ENCODE data around the gene KDM2B. TPM values are rescaled to one million over a fixed set of nuclear protein-coding genes. Genes with fewer than 3 reads are reported as not detected.
A peak's percentile ranks its signal among the peaks of the same experiment; 100 is the strongest.
"Not testable (repeated sequence)": the region's sequence is repeated elsewhere in the genome, so short reads cannot be mapped to it uniquely, and the experiment has no call there.

Gene KDM2B
- total and polyA plus RNA-seq, 10 of the 15 experiments (the other 5 are each of a cell fraction or from before 2014, with no cell fraction given): 13.6 to 124 (median 40.4) TPM

DNA sequence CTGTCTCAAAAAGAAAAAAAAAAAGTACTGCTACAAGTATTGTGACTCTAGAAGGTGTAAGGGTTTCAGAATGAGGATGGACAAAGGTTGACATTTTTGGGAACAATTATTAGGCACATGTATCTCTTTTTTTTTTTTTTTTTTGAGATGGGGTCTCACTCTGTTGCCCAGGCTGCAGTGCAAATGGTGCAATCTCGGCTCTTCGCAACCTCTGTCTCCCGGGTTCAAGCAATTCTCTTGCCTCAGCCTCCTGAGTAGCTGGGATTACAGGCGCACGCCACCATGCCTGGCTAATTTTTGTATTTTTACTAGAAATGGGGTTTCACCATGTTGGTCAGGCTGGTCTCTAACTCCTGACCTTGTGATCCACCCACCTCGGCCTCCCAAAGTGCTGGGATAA, 195.9 kb downstream of the KDM2B start:
- SMC1A ChIA-PET (ENCODE audit: uncharacterized antibody, unreplicated experiment): interaction anchor here (0.9 kb wide), 1 partner anchor 288 kb away, joined by 3 read pairs; no protein-coding TSS in a partner anchor
- CTCF ChIA-PET: interaction anchor here (0.6 to 1.1 kb wide), 5 partner anchors 10 to 807 kb away, joined by 3 to 4 read pairs (median 4); no protein-coding TSS in a partner anchor
- H2AFZ ChIP-seq (ENCODE audit: control insufficient read depth, low read depth, low read length); in situ Hi-C loops (cut with MboI); H3K9me3 ChIP-seq (replicated peaks; ENCODE audit: control insufficient read depth, insufficient read depth, low read length); H3K4me2 ChIP-seq (ENCODE audit: control insufficient read depth, insufficient read depth); H3K27ac ChIP-seq (ENCODE audit: control insufficient read depth, insufficient read depth); H3K27me3 ChIP-seq (replicated peaks in 1 of 2; ENCODE audit: control insufficient read depth in 2 of 2, insufficient read depth in 2 of 2, low read length in 1 of 2); DNase-seq (ENCODE audit: low read depth, low spot score); ATAC-seq; H4K20me1 ChIP-seq (ENCODE audit: control insufficient read depth, insufficient read depth); BruUV-seq (replicated peaks); FAIRE-seq; intact Hi-C loops (cut with micrococcal nuclease; ENCODE audit: unreplicated experiment); H3K9ac ChIP-seq (ENCODE audit: control insufficient read depth, insufficient read depth, low read length); H3K4me1 ChIP-seq (ENCODE audit: control insufficient read depth, insufficient read depth, low read length); H3K4me3 ChIP-seq; H3K36me3 ChIP-seq (ENCODE audit: control insufficient read depth in 2 of 2, insufficient read depth in 2 of 2, low read length in 1 of 2); H3K79me2 ChIP-seq (ENCODE audit: control insufficient read depth, insufficient read depth, low read length): not testable (repeated sequence)
- POLR2A ChIA-PET: interaction anchor here (0.7 kb wide), 1 partner anchor 207 kb away, joined by 5 read pairs; no protein-coding TSS in a partner anchor
- WGBS (ENCODE audit: insufficient coverage, insufficient replicate concordance, low lambda C conversion rate, missing lambda C conversion rate): 57% methylated on average over 4 of the region's 6 CpGs
- RAD21 ChIA-PET (ENCODE audit: unreplicated experiment): interaction anchor here (0.7 kb wide), 1 partner anchor 145 kb away, joined by 3 read pairs; no protein-coding TSS in a partner anchor

DNA sequence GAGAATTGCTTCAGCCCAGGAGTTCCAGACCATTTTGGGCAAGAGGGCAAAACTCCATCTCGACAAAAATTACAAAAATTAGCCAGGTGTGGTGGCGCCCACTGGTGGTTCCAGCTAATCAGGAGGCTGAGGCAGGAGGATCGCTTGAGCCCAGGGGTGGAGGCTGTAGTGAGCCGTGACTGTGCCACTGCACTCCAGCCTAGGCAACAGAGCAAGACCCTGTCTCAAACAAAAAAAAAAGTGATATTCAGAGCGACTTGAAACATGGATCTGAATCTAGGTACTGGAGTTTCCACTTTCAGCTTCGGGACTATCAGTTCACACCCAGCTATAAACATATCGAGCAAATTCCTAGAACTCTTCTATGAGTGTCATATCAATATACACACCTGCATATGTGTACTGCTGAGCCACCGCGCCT, 197.2 kb downstream of the KDM2B start:
- no peaks in the 10 kb centered on the region for H3K36me3 ChIP-seq (ENCODE audit: control insufficient read depth in 2 of 2, insufficient read depth in 2 of 2, low read length in 1 of 2)
- BruUV-seq (replicated peaks): no TSS peak
- RAD21 ChIA-PET (ENCODE audit: unreplicated experiment): interaction anchor here (0.6 kb wide), 1 partner anchor 778 kb away, joined by 3 read pairs; no protein-coding TSS in a partner anchor
- no peaks in the 10 kb centered on the region for H4K20me1 ChIP-seq (ENCODE audit: control insufficient read depth, insufficient read depth)
- TF ChIP-seq, protein P1, sequence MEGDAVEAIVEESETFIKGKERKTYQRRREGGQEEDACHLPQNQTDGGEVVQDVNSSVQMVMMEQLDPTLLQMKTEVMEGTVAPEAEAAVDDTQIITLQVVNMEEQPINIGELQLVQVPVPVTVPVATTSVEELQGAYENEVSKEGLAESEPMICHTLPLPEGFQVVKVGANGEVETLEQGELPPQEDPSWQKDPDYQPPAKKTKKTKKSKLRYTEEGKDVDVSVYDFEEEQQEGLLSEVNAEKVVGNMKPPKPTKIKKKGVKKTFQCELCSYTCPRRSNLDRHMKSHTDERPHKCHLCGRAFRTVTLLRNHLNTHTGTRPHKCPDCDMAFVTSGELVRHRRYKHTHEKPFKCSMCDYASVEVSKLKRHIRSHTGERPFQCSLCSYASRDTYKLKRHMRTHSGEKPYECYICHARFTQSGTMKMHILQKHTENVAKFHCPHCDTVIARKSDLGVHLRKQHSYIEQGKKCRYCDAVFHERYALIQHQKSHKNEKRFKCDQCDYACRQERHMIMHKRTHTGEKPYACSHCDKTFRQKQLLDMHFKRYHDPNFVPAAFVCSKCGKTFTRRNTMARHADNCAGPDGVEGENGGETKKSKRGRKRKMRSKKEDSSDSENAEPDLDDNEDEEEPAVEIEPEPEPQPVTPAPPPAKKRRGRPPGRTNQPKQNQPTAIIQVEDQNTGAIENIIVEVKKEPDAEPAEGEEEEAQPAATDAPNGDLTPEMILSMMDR (IDR thresholded peaks at IDR 0.05 in 2 of 3, conservative IDR thresholded peaks at IDR 0.05 in 1 of 3; ENCODE audit: control insufficient read depth in 2 of 3, extremely low read depth in 1 of 3, insufficient read depth in 1 of 3, low read depth in 3 of 3, low read length in 3 of 3): 0 out of 6 replicates have a peak, but pooled peaks of 1 of the 3 experiments have one; percentile 10
- no peak for TF ChIP-seq ASH2L (IDR thresholded peaks at IDR 0.05; ENCODE audit: borderline replicate concordance, low read depth)
- no peak overlapping the region for H3K9ac ChIP-seq (ENCODE audit: control insufficient read depth, insufficient read depth, low read length)
- H3K4me1 ChIP-seq (ENCODE audit: control insufficient read depth, insufficient read depth, low read length): no peaks in the 10 kb centered on the region
- intact Hi-C loops (cut with micrococcal nuclease; ENCODE audit: unreplicated experiment) (no loop called here), in situ Hi-C loops (cut with MboI) (no loop called here)
- DNase-seq (ENCODE audit: low read depth, low spot score): no peak
- 89% methylated on average over 9 of the region's 9 CpGs for WGBS (ENCODE audit: insufficient coverage, insufficient replicate concordance, low lambda C conversion rate, missing lambda C conversion rate)
- FAIRE-seq: no peak
- H3K4me3 ChIP-seq: no peak overlapping the region
- no peaks in the 10 kb centered on the region for H3K79me2 ChIP-seq (ENCODE audit: control insufficient read depth, insufficient read depth, low read length)
- ATAC-seq: no peak
- CTCF ChIA-PET: interaction anchor here (0.6 to 1.6 kb wide), 9 partner anchors 9 to 748 kb away, joined by 3 to 5 read pairs (median 3); no protein-coding TSS in a partner anchor
- no peak overlapping the region for H3K27ac ChIP-seq (ENCODE audit: control insufficient read depth, insufficient read depth)
- H3K27me3 ChIP-seq (replicated peaks in 1 of 2; ENCODE audit: control insufficient read depth in 2 of 2, insufficient read depth in 2 of 2, low read length in 1 of 2): no peaks in the 10 kb centered on the region
- H2AFZ ChIP-seq (ENCODE audit: control insufficient read depth, low read depth, low read length): no peak overlapping the region
- no peak overlapping the region for H3K4me2 ChIP-seq (ENCODE audit: control insufficient read depth, insufficient read depth)
- SMC1A ChIA-PET (ENCODE audit: uncharacterized antibody, unreplicated experiment): no interaction called here
- POLR2A ChIA-PET: interaction anchor here (1.0 kb wide), 1 partner anchor 17 kb away, joined by 4 read pairs; the partner anchor contains the start of gene RNF34
- no peaks in the 10 kb centered on the region for H3K9me3 ChIP-seq (replicated peaks; ENCODE audit: control insufficient read depth, insufficient read depth, low read length)

Measured in GM12878 (cell line).